ENCODE data around the gene ACTL8.

The ACTL8 gene

DNA sequence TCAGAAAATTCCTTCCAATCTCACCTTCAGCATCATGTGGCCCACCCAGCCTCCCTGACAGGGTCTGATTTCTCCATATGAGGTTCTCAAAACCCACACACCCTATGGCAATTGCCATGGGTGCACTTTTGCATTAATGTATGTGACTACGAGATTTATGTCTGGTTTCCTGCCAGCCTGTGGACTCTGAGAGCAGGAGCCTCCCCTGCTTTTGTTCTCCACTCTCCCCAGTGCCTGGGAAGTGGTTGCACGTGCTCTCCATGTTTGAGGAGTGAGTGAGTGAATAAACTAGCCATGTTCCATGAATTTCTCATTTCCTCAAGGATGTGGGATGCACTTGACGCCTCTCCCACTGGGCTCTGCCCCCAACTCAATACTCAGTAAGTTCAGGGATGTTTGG is 91.2 kb downstream of the ACTL8 start:
- no peak for DNase-seq (ENCODE audit: low spot score)

DNA sequence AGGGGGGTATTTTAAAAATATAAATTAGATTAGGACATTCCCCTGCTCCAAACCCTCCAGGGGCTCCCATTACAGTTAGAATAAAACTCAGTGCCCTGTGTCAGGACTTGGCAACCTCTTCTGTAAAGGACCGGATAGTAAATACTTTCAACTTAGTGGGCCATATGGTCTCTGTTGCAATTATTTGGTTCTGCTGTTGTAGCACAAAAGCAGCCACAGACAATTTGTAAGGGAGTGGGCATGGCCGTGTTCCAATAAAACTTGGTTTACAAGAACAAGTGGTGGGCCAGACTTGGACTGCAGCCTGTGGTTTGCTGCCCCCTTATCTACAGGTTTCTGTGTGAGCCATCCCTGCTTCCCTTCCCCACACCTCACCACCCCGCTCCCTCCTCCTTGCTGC is 92.0 kb downstream of the ACTL8 start:
- DNase-seq (ENCODE audit: low spot score), result no peak

DNA sequence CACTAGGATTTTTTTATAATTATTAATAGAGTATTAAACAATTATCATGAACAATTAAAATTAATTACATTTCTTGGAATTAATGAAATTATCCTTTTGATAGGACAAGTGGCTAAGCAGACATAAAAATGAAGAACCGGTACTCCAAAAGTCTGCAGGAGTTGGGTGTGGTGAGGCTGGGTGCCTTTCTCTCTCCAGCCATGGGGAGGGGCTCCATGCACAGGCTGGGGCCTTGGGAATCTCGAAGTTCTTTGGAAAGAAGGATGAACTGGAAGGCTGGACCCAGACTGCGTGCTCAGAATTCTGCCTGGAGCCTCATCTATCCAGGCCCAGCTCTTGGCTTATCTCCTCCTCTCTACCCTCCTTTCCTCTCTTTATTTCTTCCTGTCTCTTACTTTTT is 94.1 kb downstream of the ACTL8 start:
- DNase-seq (ENCODE audit: low spot score), result no peak

DNA sequence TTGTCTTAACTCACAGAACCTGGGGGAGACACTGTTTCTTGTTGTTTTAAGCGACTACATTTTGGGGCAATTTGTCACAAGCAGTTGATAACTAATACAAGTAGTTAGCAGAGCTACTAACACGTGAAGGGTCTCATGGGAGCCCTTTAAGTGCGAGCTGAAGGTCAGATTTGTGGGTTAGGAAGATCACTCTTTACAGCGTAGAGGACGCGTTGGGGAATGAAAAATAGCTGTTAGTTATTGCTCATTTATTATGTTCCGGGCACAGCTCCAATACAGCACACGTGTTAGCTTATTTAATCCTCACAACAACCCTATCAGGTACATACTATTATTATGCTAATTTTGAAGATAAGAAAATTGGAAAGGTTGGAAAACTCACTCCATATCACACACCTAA is 95.9 kb downstream of the ACTL8 start:
- no peak for DNase-seq (ENCODE audit: low spot score)

DNA sequence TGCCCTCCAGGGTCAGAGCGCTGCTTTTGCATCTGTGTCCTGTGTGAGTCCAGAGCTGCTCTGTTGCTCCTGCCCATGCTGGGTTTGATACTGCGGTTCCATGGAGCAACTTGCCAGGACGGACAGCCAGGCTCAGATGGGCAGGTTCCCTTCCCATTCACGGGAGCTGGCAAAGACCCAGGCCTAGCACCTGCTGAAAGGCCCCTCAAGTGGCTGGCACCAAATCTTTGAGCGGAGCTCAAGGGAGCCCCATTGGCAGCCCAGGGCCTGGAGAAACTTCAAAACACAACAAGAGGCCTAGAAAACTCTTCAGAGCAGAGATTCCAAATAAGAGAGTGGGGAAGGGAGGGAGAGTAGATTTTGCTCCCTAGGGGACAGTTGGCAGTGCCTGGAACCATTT is 97.2 kb downstream of the ACTL8 start:
- no peak for DNase-seq (ENCODE audit: low spot score)

DNA sequence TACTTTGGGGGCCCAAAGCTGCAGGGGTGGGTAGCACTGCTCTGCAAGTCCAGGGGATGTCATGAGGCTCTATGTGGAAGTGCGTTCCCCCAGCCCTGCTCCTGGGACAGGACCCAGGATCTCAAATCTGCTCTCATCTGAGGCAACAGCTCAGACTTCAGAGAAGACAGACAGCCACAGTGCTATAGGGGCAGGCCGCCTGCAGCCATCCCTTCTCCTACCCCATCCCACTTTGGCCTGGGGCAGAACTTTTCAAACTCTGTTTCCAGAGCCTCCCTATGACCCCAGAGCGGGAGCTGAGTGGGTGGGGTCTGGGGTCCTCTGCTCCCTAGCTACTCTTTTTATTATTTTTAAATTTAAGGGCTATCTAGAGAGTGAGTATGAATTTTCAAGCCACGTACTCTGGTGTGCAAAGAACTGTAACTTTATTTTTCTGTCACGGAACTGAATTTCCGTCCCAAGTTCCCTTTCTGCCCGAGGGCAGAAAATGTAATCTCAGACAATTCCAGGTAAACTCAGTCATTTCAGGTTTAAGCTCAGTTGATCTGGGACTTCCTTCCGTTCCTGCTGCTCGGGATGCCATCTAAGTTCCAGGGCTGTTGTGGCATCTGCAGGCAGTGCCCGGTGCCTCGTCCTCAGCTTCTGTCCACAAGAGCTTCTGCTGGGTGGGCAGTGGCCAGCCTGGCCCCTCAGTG is 98.3 kb downstream of the ACTL8 start:
- DNase-seq (ENCODE audit: low spot score), result no peak

DNA sequence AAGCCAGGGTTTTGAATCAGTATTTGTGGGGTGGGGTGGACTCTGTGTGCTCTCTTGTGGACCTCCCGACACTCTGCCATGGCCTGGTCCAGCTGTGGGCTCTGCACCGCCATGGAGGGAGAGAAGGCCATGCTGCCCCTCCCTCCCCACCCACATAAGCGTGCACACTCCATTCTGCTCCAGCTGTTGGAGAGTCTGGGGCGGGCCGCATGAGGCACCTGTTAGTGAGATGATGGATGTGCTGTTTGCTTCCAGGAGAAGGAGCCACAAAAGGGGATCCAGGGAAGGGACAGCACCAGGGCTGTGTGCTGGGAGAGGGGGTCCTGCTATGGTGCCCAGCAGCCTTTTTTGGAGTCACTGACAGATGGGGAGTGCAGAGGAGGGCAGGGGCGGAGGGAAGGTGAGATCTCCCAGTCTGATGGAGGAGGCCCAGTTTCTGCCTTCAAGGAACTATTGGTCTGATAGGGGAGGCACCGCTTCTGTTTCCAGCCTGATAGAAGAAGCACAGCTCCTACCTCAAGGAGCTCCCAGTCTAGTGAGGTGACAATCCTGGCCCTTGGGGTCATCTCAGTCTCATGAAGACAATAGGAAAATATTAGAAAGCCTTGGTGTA is 101.5 kb downstream of the ACTL8 start:
- DNase-seq (ENCODE audit: low spot score), result no peak

DNA sequence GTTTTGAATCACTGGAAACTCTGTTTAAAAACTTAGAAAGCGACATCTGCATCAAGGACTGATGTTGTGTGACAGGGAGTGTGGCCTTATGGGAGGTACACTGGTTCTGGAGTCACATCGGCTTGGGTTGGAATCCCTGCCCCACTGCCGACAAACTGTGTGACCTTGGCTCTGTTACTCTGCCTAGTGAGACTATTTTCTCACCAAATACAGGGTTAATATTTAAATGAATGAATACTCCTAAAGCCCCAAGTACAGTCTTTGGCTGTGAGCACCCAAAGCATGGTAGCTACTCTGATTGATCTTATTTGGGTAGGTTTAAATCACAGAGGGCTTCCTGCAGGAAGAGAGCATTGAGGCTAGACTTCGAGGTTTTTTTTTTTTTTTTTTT is 102.0 kb downstream of the ACTL8 start:
- no peak for DNase-seq (ENCODE audit: low spot score)

DNA sequence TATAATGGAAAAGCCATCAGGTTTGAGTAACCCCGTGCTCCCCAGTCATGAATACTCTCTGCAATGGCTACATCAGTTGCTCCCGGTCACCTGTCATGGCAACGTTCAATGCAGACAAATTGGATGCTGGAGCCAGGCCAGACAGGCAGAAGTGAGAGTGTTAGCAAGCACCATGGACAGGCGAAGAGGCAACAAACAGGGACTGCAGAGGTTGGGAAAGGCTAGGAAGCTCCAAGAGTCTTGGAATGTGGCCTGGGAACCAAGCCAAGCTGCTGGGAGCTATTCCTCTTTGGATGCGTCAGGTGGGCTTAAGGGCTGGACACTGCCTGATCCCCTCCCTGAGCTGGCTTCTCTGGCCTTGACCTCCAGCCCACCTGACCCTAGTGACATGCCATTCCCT is 102.9 kb downstream of the ACTL8 start:
- DNase-seq (ENCODE audit: low spot score), result no peak

DNA sequence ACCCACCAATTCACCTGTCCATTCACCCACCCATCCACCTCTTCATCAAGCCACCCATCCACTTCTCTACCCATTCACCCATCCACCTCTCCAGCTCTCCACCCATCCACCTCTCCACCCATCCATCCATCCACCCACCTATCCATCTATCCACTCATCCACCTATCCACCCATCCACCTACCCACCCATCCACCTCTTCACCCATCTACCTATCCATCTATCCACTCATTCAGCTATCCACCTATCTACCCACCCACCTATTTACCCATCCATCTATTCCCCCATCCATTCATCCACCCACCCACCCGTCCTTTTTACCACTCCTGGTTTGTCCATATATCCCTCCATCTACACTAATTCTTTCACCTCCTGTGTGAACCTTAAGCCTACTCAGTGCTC is 105.7 kb downstream of the ACTL8 start:
- no peak for DNase-seq (ENCODE audit: low spot score)

DNA sequence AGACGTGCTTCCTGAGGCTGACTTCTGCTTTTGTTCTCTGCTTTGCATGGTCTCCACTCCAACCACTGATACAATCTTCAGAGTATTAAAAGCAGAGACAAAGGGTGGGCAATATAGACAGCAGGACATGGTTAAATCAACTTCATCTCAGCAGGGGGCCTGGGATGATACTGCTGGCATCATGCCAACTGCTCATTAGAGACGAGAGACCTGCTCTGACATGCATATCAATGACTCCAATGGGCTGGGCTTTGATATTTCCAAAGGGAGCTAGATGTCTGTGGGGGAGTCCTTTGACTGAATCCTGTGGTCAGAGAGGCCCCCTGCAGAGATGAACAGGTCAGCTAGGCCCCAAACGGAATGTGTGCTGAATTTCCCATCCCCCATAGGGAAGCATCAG is 106.6 kb downstream of the ACTL8 start:
- no peak for DNase-seq (ENCODE audit: low spot score)

DNA sequence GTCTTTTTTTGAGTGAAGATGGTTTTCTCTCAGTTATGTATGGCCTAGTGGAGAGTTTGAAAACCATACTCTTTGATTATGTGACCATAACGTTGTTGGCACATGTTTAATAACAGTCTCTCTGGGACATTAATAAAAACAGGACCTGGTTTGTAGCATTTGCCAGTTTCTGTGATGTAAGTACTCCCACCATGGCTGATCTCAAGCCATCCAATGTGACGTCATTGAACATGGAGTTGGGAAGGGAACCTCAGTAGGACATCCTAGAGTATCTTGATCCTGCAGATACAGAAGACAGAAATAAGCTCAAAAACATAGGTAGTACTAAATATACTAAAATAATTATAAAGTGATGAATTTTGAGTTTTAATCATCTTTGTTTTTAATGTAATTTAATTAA is 107.0 kb downstream of the ACTL8 start:
- DNase-seq (ENCODE audit: low spot score), result no peak

DNA sequence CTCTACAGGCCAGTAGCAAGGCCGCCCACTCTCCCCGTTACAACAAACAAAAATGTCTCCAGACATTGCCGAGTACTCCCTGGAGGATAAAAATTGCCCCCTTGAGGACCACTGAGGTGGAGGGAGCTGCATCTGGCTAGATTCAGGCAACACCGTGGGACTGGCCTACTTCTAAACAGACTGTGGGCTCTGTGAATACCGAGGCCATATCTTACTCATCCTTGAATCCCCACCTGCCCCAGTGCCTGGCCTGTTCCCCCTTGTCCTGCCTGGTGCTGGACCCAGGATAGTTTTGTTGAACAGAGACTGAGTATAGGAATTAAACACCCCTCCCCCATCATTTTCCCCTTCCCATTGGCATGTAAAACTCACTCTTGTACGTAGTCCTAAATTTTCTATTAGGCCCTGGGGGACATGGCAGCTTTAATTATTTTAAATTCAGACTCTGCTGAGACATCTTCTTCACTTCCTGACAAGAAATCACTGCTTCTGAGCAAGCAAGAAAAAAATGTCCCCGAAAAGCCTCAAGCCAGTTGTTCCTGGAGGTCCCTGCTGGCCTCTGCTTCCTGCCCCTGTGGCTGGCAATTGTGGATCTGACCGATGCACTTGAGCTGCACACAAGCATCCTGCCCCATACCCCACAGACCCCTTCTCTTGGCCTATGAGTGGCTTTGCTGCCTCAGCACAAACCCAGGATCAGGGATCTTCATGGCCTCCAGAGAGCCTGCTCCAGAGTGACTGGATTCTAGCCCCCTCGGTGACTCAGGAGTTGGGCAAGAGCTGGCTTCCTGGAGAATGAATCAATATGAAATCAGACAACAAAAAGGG is 111.0 kb downstream of the ACTL8 start:
- no peak for DNase-seq (ENCODE audit: low spot score)

DNA sequence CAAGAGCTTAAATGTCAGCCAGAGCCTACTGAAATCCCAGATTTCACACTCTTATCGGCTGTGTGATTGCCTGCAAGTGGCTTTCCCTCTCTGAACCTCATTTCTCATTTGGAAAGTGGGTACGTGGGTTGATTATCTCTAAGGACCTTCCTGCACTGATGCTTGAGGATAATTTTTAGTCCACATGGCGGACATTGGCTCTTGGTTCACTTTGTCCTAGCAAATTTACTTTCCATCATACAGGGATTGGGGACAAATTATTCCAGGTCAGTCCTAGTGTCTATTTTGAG is 111.6 kb downstream of the ACTL8 start:
- no peak for DNase-seq (ENCODE audit: low spot score)

DNA sequence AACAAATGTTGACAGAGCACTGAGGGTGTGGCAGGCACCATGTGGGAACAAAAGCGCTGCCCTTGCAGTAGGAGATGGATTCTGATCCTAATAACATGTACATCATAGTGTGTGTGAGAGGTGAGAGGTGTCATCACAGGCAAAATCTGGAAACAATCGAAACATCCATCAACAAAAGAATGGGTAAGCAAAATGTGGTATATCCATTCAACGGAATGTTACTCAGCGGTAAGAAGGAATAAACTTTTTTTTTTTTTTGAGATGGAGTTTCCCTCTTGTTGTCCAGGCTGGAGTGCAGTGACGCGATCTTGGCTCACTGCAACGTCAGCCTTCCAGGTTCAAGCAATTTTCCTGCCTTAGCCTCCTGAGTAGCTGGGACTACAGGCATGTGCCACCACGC is 112.3 kb downstream of the ACTL8 start:
- no peak for DNase-seq (ENCODE audit: low spot score)

DNA sequence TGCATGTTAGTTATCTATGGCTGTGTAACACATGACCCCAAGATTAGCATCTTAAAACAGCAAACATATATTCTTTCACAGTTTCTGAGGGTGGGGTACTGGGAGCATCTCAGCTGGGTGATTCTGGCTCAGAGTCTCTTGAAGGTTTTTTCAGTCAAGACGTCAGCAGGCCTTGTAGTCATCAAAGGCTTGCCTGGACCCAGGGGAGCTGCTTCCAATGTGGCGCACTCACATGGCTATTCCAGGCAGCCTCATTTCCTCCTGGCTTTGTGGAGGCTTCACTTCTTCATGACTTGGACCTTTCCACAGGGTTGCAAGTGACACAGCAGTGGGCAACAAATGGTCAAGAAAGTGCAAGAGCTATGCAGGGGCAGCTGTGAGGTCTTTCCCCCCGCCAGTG is 114.7 kb downstream of the ACTL8 start:
- DNase-seq (ENCODE audit: low spot score), result no peak

DNA sequence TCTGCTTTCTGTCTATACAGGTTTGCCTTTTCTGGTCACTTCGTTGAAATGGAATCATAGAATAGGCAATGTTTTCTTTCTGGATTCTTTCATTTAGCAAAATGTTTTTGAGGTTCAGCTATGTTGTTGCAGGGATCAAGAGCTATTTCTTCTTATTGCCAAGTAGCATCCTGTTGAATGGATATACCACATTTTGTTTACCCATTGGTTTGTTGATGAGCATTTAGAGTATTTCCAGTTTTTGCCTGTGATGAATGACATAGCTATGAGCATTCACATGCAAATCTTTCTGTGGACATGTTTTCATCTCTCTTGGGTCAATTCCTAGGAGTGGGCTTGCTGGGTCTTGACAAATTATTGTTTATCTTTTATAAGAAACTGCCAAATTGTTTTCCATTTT is 115.5 kb downstream of the ACTL8 start:
- DNase-seq (ENCODE audit: low spot score), result no peak

DNA sequence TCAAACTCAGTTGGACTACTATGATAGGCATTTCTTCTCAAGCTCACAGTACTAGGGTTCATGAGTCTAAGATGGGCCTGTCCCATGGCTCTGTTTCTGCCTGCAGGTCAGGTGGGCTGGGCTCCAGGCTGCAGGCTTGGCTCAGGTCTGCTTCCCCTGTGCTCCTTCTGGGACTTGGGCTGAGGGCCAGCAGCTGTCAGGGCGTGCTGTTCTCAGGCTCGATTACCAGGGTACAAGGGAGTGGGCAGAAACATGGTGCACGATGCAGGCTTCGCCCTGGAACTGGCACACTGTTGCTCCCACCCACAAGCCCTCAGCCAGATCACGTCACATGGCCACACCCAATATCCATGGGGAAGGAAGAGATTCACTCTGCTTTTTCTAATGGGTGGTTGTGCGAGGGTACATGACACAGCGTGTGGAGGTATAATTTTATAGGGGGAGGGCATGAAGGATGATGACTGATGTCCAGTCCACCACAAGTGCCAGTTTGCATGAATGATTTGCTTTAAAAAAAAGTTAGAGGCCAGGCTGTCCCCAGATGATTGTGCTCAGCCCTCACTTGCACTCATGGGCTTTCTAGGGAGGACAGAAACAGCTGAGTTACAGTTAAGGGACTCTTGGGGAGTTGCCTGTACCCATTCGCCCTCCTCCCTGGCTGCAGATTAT is 118.0 kb downstream of the ACTL8 start:
- DNase-seq (ENCODE audit: low spot score), result no peak

DNA sequence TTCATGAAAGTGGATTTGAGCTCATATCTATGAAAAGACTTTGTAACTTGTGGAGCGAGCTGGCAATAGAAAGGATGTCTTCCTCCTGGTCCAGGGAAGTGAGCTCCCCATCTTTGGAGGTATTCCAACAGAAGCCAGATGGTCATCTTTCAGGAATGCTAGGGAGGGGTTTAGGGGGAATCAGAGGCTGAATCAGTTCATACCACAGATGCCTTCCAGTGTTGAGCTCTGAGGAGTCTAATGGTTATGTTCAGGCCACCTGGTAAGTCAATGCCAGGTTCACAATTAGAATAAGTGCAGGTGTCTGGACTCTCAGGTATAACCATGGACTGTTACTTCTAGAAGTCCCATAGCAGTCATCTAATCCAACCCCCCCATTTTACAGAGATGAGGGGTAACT is 119.1 kb downstream of the ACTL8 start:
- no peak for DNase-seq (ENCODE audit: low spot score)

DNA sequence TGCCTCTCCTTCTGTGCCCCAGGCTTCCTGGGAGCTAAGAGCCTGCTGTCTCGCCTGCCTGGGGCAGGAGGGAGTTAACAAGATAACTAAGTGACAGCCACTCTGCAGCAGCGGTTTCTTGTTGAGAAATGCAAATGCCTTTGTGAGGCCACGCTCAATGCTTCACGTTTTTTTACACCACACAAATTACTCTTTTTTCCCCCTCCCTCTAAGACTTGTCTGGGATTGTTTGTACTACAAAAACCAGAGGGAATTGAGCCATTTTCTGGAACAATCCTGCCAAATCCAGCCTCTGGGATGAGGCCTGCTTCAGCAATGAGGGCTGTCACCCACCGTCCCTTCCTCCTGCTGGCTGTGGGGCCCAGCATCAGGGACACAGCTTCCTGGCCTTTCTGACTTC is 119.6 kb downstream of the ACTL8 start:
- DNase-seq (ENCODE audit: low spot score), result no peak

DNA sequence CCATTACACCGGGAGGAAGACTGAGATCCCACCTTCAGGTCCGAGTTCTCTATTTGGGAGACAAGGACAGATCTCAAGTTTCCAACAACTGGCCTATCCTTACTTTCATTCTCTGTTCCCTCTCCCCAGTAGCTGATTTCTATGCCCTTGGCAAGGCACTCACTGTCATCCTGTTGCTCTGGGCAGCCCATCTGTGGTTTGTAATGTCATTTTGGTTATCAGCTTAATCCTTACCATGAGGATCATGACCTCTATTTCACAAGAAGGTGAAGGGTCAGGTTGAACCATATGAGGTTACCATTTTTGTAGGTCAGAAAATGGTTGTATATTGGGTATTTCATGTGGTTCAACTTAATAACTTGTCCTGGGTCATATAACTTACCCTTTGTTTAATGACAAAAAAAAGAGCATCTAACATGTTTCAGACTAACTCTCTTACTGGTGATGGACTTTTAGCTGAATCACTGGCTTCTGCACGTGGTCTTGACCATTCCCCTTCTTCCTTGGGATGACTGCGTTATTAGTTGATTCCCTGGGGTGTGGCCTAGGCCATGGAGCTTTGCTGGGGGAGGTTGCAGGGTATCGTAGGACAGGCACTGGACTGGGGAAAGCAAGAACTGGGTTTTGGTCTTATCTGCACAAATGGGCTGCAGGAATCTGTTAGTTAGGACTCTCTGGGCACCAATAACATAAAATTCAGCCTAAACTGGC is 120.2 kb downstream of the ACTL8 start:
- DNase-seq (ENCODE audit: low spot score), result no peak

DNA sequence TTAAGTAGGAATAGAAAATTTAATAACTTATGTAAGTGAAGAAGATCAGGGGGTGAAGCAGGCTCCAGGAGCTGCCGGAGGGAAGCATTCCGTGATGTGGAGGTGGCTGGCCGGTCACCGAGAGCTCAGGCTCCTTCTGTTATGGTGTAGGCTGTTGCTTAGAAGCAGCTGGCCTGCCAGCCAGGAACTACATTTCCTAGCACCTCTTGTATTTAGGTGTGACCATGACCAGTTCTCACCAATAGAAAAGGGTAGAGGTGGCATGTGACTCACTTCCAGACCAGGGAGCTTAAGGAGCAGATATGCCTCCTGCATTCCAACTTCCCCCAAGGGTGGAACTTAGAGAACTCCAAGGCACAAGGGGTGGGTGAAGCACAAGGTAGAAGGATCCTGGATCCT is 120.7 kb downstream of the ACTL8 start:
- DNase-seq (ENCODE audit: low spot score), result no peak

All from NAMALWA (cell line).